Ramos (cell line): ENCODE results near the gene INTS3.

Source experiments
- in situ Hi-C: fragments of 300-500 bp; cut with MboI; formaldehyde crosslinking; loops from one replicate; pipeline ENCODE4 v1.14.3; 2022; ENCODE audit warnings: low sequenced_read_pairs; ENCODE audit not compliant: unreplicated experiment

INTS3 gene

GRCh38 chr1:153727463-153728304, at the start of gene INTS3:
INTS3 (plus strand) TSS chr1:153728050; CDS start chr1:153728635, 585 bp downstream.
- in situ Hi-C loops: no loop called here

- in situ Hi-C loops: loop anchor here (5.0 kb wide), 1 partner anchor 309 kb away; the partner anchor contains the start of gene RAB13
Observed at GRCh38 chr1:153678519-153679336, 49.1 kb upstream of the INTS3 start, which contains the start of gene NPR1. NPR1 (plus strand) TSS chr1:153678688; CDS start chr1:153679109, 421 bp downstream.

GRCh38 chr1:153679337-153680119, 48.3 kb upstream of the INTS3 start:
- in situ Hi-C loops: loop anchor here (5.0 kb wide), 1 partner anchor 308 kb away; the partner anchor contains the start of gene RAB13

GRCh38 chr1:153680120-153680403, 47.8 kb upstream of the INTS3 start:
- in situ Hi-C loops: no loop called here

GRCh38 chr1:153682730-153683129, 45.1 kb upstream of the INTS3 start:
- in situ Hi-C loops: no loop called here

GRCh38 chr1:153683854-153684253, 44.0 kb upstream of the INTS3 start:
- in situ Hi-C loops: no loop called here

- in situ Hi-C loops: loop anchor here (5.0 kb wide), 1 partner anchor 57 kb away; no protein-coding TSS in a partner anchor
Observed at GRCh38 chr1:153684892-153685291, 43.0 kb upstream of the INTS3 start.

- in situ Hi-C loops: loop anchor here (5.0 kb wide), 1 partner anchor 57 kb away; no protein-coding TSS in a partner anchor
Observed at GRCh38 chr1:153685544-153686340, 42.1 kb upstream of the INTS3 start.

- in situ Hi-C loops: loop anchor here (5.0 kb wide), 1 partner anchor 55 kb away; no protein-coding TSS in a partner anchor
Observed at GRCh38 chr1:153687346-153688125, 40.3 kb upstream of the INTS3 start.

GRCh38 chr1:153688276-153688675, 39.6 kb upstream of the INTS3 start:
- in situ Hi-C loops: loop anchor here (5.0 kb wide), 1 partner anchor 54 kb away; no protein-coding TSS in a partner anchor

GRCh38 chr1:153688736-153689328, 39.0 kb upstream of the INTS3 start:
- in situ Hi-C loops: loop anchor here (5.0 kb wide), 1 partner anchor 53 kb away; no protein-coding TSS in a partner anchor

GRCh38 chr1:153693466-153693865, 34.4 kb upstream of the INTS3 start:
- in situ Hi-C loops: no loop called here

- in situ Hi-C loops: no loop called here
Observed at GRCh38 chr1:153696741-153697140, 31.1 kb upstream of the INTS3 start.

- in situ Hi-C loops: no loop called here
Observed at GRCh38 chr1:153697191-153698019, 30.4 kb upstream of the INTS3 start.

- in situ Hi-C loops: no loop called here
Observed at GRCh38 chr1:153698020-153698922, 29.6 kb upstream of the INTS3 start.
